Activated naive CD4-positive, alpha-beta T cell treated with anti-CD3 and anti-CD28 coated beads for 36 hours (primary cell): ENCODE data around the gene WDFY2. TPM values are rescaled to one million over a fixed set of nuclear protein-coding genes. Genes with fewer than 3 reads are reported as not detected.

Source experiments
- CTCF ChIA-PET: fragments of 350-600 bp; sonication (Branson Sonifier 250); formaldehyde crosslinking; loops from one replicate; lab custom pipeline; 2021; ENCODE audit warnings: antibody characterized with exemption; lab: Charles Lee
- DNase-seq: peaks from one replicate; pipeline ENCODE4 v3.0.0-alpha.2; 2020
- H3K27ac Mint-ChIP-seq: one replicate; pipeline ENCODE4 v1.8.0; 2021; ENCODE audit warnings: mild to moderate bottlenecking, mixed read lengths
- H3K27me3 Mint-ChIP-seq: one replicate; pipeline ENCODE4 v1.8.0; 2021; ENCODE audit warnings: low read depth, mixed read lengths
- H3K36me3 Mint-ChIP-seq: one replicate; pipeline ENCODE4 v1.8.0; 2021; ENCODE audit warnings: low read depth, mixed read lengths
- H3K4me1 Mint-ChIP-seq: one replicate; pipeline ENCODE4 v1.8.0; 2021; ENCODE audit warnings: low read depth, mixed read lengths
- H3K4me3 Mint-ChIP-seq: one replicate; pipeline ENCODE4 v1.8.0; 2021; ENCODE audit warnings: mild to moderate bottlenecking, moderate library complexity, mixed read lengths
- H3K9me3 Mint-ChIP-seq: one replicate; pipeline ENCODE4 v1.8.0; 2021; ENCODE audit warnings: mixed read lengths
- intact Hi-C: fragments of 100-400 bp; cut with micrococcal nuclease; formaldehyde crosslinking; loops from one replicate; pipeline ENCODE4 v1.15.1; 2023
- total RNA-seq, 2 experiments: library from RNA; stranded (reverse); gene quantifications; one replicate each; pipeline ENCODE4 v1.2.3, GENCODE V29; 2021

Gene WDFY2
- total RNA-seq, 2 experiments from 2014 or later: 8.3 to 11.3 TPM

DNA sequence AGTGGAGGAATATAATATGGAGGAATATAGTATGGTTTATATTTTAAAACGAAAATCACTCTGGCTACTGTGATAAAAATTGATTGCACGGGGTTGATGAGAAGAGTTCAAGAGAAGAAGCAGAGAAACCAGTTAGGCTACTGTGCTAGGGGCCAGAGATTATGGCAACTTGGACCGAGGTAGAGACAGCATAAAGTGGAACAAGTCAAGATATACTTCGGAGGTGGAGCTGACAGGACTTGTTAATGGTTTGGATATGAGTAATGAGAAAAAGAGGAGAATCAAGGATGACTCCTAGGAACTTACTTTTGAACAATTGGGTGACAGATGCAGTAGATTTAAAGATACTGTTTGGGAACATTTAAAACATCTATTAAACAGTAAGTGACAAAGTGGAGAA, 6.6 kb upstream of the WDFY2 start:
- CTCF ChIA-PET: no interaction called here
- DNase-seq: no peak
- Mint-ChIP-seq H3K27ac (no peak overlapping the region), H3K36me3 (no peaks in the 10 kb centered on the region), H3K27me3 (no peaks in the 10 kb centered on the region), H3K9me3 (no peaks in the 10 kb centered on the region), H3K4me1 (no peaks in the 10 kb centered on the region), H3K4me3 (no peak overlapping the region)
- intact Hi-C loops: no loop called here

DNA sequence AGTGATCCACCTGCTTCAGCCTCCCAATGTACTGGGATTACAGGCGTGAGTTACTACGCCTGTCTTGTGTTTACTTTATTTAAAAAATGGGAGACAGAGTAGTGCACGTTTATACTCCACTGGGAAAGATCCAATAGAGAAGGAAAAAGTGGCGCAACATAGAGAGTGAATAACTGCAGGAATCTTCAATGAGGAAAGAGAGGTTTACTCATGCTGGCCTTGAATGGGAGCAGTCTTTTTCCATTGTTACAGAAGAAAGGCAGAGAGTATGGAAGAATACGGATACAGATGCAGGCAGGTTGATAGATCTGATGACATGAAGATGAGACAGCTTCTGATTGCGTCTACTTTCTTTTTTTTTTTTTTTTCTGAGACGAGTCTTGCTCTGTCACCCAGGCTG, 4.6 kb upstream of the WDFY2 start:
- CTCF ChIA-PET: interaction anchor here (0.7 kb wide), 1 partner anchor 34 kb away, joined by 4 read pairs; no protein-coding TSS in a partner anchor
- no peak for DNase-seq
- peaks cover 2% of the 10 kb centered on the region for H3K4me1 Mint-ChIP-seq
- no peaks in the 10 kb centered on the region for H3K36me3 Mint-ChIP-seq
- no peak overlapping the region for H3K27ac Mint-ChIP-seq
- intact Hi-C loops: no loop called here
- no peaks in the 10 kb centered on the region for H3K9me3 Mint-ChIP-seq
- H3K27me3 Mint-ChIP-seq: no peaks in the 10 kb centered on the region
- H3K4me3 Mint-ChIP-seq: no peak overlapping the region

DNA sequence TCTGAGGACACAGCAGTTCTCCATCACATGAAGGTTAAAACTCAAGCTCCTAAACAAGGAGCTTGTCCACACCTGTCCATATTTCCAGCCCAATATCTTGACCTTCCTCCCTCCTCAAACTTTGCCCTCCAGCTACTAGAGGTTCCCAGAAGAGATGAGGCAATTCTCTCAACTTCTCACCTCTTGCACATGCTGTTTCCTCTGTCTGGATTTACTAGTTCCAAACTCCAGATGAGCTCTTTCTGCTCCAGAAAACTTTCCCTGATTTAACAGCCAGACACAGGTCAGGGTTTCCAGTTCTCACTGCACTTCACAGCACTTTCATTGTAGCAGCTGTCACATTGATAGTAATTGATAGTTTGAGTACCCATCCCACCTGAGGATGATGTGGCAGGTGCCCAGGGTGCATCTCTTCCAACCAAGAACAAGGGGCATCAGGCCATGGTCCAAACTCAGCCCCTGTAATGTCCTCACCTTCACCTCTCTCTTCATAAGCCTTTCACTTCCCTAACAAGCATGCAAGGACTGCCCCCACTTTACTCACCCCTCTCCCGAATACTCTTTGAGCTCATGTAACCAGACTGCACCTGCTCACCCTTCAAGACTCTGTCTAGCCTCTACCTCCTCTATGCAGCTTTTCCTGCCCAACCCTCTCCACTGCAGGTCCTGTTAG, 3.0 kb upstream of the WDFY2 start:
- no peak for DNase-seq
- CTCF ChIA-PET: interaction anchor here (0.6 to 1.7 kb wide), 3 partner anchors 42 to 216 kb away, joined by 3 to 4 read pairs (median 4); no protein-coding TSS in a partner anchor
- Mint-ChIP-seq H3K27ac (no peak overlapping the region), H3K4me3 (no peak overlapping the region), H3K4me1 (peaks cover 11% of the 10 kb centered on the region), H3K27me3 (no peaks in the 10 kb centered on the region), H3K36me3 (no peaks in the 10 kb centered on the region), H3K9me3 (no peaks in the 10 kb centered on the region)
- intact Hi-C loops: no loop called here

DNA sequence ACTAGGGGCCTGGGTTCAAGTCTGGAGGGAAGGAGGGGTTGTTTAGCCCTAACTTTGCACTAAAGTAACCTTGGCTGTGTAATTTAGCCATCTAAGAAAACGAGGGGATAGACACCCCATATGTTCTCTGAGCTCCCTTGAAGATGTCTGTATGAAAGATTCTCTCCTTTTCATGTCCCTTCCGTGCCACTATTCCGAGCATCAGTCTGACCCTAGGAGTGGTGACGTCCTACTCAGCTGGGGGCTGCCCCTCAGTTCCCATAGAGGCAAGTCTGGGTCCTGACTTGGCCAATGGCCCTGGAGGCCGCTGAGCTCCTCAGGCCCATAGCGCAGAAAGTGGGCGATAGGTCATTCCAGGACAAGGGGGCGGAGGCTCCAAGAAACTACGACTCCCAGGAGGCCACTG, 790 bp upstream of the WDFY2 start:
- H3K9me3 Mint-ChIP-seq: no peaks in the 10 kb centered on the region
- peaks cover 26% of the 10 kb centered on the region for H3K4me1 Mint-ChIP-seq
- CTCF ChIA-PET: interaction anchor here (0.6 to 1.4 kb wide), 3 partner anchors 128 to 341 kb away, joined by 3 to 5 read pairs (median 4); no protein-coding TSS in a partner anchor
- peak overlapping the region; percentile 88 for H3K4me3 Mint-ChIP-seq
- H3K36me3 Mint-ChIP-seq: no peaks in the 10 kb centered on the region
- intact Hi-C loops: no loop called here
- H3K27ac Mint-ChIP-seq: peak overlapping the region; percentile 95
- DNase-seq: no peak
- no peaks in the 10 kb centered on the region for H3K27me3 Mint-ChIP-seq

DNA sequence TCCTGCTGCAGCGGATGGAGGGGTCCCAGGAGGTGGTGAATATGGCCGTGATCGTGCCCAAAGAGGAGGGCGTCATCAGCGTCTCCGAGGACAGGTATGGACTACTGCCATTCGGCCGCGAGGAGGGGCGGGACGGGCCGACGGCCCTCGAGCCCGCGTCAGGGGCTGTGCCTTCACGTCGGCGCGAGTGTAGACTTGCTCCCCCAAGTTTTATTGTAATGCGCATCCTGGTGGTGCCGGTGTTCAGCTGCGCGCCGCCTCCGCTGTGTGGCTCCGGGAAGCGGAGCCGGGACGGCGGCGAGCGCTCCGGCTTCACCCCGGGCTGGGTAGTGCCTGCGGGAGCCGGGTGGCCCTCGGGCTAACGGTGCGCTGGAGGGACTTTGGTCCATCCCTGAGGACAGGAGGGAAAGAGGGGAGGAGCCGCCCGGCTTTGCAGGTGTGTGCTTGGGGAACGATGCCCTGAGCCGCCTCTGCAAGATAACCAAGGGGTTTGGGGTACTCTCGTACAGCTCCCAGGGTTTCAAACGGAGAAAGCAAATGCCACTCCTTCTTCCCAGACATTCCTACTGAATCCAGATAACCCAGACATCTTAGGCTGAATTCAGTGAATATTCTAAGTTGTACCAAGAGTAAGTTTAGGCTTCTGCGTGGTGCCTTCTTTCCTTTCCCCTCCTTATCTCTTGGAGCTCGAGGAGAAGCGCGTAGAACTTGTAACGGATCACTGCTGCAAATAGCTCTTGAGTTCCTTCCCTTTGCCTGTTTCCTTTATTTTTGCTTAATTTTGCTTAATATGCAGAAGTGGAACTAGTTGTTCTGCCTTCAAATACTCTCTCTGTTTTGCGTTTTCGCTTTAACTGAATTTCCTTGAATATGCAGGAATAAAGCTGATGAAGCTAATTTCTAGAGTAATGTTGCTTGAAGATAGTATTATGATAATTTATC, 740 bp downstream of the WDFY2 start:
- intact Hi-C loops: loop anchor here (1.0 to 5.0 kb wide), 17 partner anchors 29 to 1792 kb away; partner anchors contain the start of genes ALG11, CKAP2, INTS6 and KPNA3
- H3K27me3 Mint-ChIP-seq: no peaks in the 10 kb centered on the region
- DNase-seq: peak; percentile 64
- CTCF ChIA-PET: interaction anchor here (0.6 to 2.6 kb wide), 10 partner anchors 11 to 440 kb away, joined by 3 to 10 read pairs (median 6); no protein-coding TSS in a partner anchor
- H3K27ac Mint-ChIP-seq: peak overlapping the region; percentile 77
- peaks cover 38% of the 10 kb centered on the region for H3K4me1 Mint-ChIP-seq
- no peaks in the 10 kb centered on the region for H3K36me3 Mint-ChIP-seq
- peak overlapping the region; percentile 88 for H3K4me3 Mint-ChIP-seq
- H3K9me3 Mint-ChIP-seq: no peaks in the 10 kb centered on the region

DNA sequence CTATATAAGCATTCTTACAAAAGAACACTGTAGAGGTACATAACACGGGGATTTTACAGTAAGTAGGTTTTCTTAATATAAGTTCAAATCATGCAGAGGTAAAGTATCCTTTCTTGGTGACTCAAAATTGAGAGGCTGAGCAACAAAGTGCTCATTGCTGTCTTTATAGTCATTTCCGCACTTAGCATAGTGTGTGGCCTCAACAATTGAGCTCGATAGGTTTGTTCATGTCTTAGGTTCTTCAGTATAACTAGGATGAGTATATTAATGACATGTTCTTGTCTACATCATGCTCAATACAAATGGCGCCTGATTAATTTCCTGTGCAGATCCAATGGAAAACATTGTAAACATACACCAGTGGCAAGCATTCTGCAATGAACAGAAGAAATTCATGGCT, 1.4 kb downstream of the WDFY2 start:
- Mint-ChIP-seq H3K27me3 (no peaks in the 10 kb centered on the region), H3K4me3 (peak overlapping the region; percentile 88), H3K4me1 (peaks cover 45% of the 10 kb centered on the region), H3K27ac (peak overlapping the region; percentile 77), H3K36me3 (no peaks in the 10 kb centered on the region), H3K9me3 (no peaks in the 10 kb centered on the region)
- peak; percentile 57 for DNase-seq
- intact Hi-C loops: loop anchor here (1.0 to 5.0 kb wide), 5 partner anchors 47 to 1793 kb away; partner anchors contain the start of genes CKAP2 and KPNA3
- CTCF ChIA-PET: interaction anchor here (0.6 to 2.6 kb wide), 11 partner anchors 10 to 441 kb away, joined by 3 to 10 read pairs (median 5); no protein-coding TSS in a partner anchor

DNA sequence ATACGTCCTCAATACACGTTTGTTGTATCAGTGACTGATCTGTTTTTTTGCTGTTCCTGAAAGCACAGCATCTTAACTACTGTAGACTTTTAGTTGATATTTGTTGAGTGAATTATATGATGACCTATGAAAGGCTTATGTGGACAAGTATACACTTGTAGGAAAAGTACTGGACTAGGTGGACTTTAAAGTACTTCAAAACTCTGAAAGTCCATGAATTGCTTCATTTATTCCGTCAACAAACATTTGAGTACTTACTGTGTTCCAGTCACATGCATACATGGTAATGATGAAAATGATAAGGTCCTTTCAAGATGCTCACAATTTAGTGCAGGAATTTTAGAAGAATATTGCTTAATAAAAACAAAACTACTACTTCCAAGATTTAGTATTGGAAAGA, 3.1 kb downstream of the WDFY2 start:
- H3K4me1 Mint-ChIP-seq: peaks cover 56% of the 10 kb centered on the region
- no peak for DNase-seq
- CTCF ChIA-PET: interaction anchor here (0.6 kb wide), 2 partner anchors 98 to 205 kb away, joined by 3 to 4 read pairs; no protein-coding TSS in a partner anchor
- H3K4me3 Mint-ChIP-seq: no peak overlapping the region
- no peak overlapping the region for H3K27ac Mint-ChIP-seq
- no peaks in the 10 kb centered on the region for H3K36me3 Mint-ChIP-seq
- no peaks in the 10 kb centered on the region for H3K27me3 Mint-ChIP-seq
- H3K9me3 Mint-ChIP-seq: no peaks in the 10 kb centered on the region
- intact Hi-C loops: loop anchor here (5.0 kb wide), 1 partner anchor 45 kb away; no protein-coding TSS in a partner anchor

DNA sequence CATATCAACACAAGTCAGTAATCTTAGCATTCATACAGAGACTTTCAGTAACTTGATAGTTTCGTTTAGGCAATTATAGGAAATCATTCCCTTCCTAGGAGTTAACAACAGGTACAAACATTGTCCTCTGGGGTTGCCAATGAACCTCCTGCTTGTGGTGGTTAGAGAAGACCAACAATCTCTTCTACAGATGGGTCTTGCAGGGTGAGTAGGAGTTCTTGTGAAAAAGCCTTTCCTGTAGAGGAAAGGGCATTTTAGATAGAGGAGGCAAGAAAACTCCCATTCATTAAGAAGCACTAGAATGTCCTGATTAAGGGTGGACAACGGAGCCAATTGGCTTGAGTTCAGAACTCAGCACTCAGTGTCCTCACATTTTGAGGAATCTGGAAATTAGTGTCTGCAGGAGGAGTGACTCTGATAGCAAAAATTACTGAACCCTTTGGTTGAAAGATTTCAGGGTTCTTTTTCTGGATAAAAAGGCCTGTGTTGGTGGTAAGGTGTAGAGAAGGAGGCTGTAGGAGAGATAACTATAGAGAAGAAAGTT, 4.2 kb downstream of the WDFY2 start:
- Mint-ChIP-seq H3K4me3 (no peak overlapping the region), H3K9me3 (no peaks in the 10 kb centered on the region), H3K27me3 (no peaks in the 10 kb centered on the region), H3K27ac (no peak overlapping the region), H3K4me1 (peaks cover 55% of the 10 kb centered on the region), H3K36me3 (no peaks in the 10 kb centered on the region)
- CTCF ChIA-PET: no interaction called here
- no peak for DNase-seq
- intact Hi-C loops: loop anchor here (5.0 kb wide), 1 partner anchor 44 kb away; no protein-coding TSS in a partner anchor

DNA sequence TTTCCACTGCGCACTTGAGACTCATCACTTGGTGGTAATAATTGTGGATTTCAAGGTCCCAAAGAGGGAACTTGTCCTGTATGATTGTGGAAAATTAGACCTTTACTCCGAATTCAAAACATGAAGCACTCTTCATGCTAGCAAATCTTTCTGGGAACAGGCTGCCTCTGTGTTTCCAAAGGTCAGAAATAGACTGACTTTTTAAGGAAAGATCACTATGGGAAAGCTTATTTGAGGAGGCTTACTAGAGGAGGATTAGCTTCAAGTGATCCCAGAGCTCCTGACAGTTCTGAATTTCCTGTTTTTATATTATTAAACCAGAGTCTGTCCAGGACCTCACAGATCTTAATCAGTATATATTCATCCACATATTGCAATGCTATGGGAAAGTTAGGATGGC, 5.5 kb downstream of the WDFY2 start:
- no peak overlapping the region for H3K4me3 Mint-ChIP-seq
- no peaks in the 10 kb centered on the region for H3K27me3 Mint-ChIP-seq
- no peak for DNase-seq
- H3K4me1 Mint-ChIP-seq: peaks cover 53% of the 10 kb centered on the region
- no peak overlapping the region for H3K27ac Mint-ChIP-seq
- H3K36me3 Mint-ChIP-seq: no peaks in the 10 kb centered on the region
- CTCF ChIA-PET: interaction anchor here (0.8 kb wide), 1 partner anchor 139 kb away, joined by 3 read pairs; no protein-coding TSS in a partner anchor
- intact Hi-C loops: loop anchor here (5.0 kb wide), 1 partner anchor 43 kb away; no protein-coding TSS in a partner anchor
- H3K9me3 Mint-ChIP-seq: no peaks in the 10 kb centered on the region

DNA sequence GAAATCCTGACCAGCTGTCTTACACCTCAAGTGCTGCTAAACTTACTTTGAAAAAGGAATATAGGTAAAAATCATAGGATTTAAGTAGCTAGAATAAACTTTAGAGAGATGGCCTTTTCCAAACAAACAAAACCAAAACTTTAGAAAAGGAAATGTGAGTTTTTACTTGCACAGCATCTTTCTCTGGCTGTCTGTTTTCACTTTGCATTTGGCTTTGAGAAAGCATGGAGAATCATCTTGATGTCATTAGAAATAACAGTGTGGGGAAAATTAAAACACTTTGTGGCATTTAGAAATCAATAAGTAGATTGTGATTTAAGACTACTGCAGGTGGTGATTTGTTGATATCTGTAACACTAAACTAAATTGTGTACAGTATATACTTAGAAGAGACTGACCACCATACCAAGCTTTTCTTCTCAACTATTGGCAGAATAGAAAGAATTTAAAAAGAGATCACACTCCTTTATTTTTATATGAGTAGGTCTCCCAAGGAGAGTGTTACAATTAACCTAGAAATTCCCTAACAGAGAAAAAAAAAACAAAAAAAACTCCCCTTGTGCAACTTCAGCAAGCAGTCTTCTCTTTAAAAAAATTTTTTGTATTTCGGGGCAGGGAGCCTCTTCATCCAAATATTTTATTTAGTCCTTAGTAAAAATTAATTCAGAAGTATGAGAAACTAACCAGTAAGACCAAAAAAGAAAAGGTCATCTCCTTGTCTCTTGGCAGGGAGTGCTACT, 6.1 kb downstream of the WDFY2 start:
- intact Hi-C loops: no loop called here
- Mint-ChIP-seq H3K27me3 (no peaks in the 10 kb centered on the region), H3K9me3 (no peaks in the 10 kb centered on the region), H3K36me3 (no peaks in the 10 kb centered on the region), H3K4me1 (peaks cover 55% of the 10 kb centered on the region), H3K27ac (no peak overlapping the region), H3K4me3 (no peak overlapping the region)
- no peak for DNase-seq
- CTCF ChIA-PET: interaction anchor here (0.8 kb wide), 1 partner anchor 139 kb away, joined by 3 read pairs; no protein-coding TSS in a partner anchor

DNA sequence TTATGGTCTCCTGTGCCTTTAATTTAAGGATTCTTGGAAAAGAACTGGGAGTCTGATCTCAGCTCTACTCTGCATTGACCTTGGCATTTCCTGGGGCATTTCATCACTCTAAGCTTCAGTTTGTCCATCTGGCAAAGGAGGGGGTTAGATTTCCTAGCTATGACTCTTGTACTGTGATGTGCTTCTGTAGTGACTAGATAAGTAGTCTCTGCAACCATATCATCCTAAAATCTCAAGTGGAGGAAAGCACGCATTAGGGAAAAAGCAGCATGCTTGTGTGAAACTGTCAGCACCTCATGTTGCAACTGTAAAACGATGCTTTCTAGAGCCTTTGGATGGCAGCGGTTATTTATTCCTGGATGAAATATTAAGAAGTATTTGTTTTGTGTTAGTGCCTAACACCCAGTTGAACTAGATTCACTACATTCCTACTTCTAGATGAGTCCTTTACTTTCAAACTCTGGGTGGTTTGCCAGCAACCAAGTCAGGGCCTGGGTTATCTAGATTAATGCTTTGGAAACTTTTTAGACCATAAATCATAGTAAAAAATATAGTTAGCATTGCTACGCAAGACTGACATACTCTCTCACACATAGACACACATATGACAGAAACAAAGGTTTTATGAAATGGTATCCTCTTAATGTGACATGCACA, 6.8 kb downstream of the WDFY2 start:
- Mint-ChIP-seq H3K27me3 (no peaks in the 10 kb centered on the region), H3K4me3 (no peak overlapping the region), H3K27ac (no peak overlapping the region), H3K4me1 (peaks cover 48% of the 10 kb centered on the region), H3K36me3 (no peaks in the 10 kb centered on the region), H3K9me3 (no peaks in the 10 kb centered on the region)
- CTCF ChIA-PET: no interaction called here
- intact Hi-C loops: no loop called here
- no peak for DNase-seq
